GM12873 (cell line): ENCODE measurements around the gene SCN10A.

Experiments used
- CTCF ChIP-seq: IDR thresholded peaks from 2 replicates; pipeline ENCODE4 v1.5.1; 2012; ENCODE audit warnings: low read depth, mild to moderate bottlenecking, moderate library complexity, low read length, control low read depth; ENCODE audit not compliant: insufficient read depth; ENCODE audit errors: missing control alignments

Gene SCN10A

GRCh38 chr3:38746641-38747040 is 69.4 kb downstream of the SCN10A start:
- TF ChIP-seq CTCF, result no peak

GRCh38 chr3:38743043-38743442 is 73.0 kb downstream of the SCN10A start:
- no peak for TF ChIP-seq CTCF

- TF ChIP-seq CTCF, result no peak
These were observed 73.5 kb downstream of the SCN10A start for GRCh38 chr3:38742550-38742949.

GRCh38 chr3:38740537-38740936 is 75.5 kb downstream of the SCN10A start:
- TF ChIP-seq CTCF, result no peak

- no peak for TF ChIP-seq CTCF
These were observed 76.1 kb downstream of the SCN10A start for GRCh38 chr3:38739931-38740330.

- no peak for TF ChIP-seq CTCF
These were observed 76.7 kb downstream of the SCN10A start for GRCh38 chr3:38739396-38739689.

- TF ChIP-seq CTCF, result peak; percentile 79
These were observed 77.2 kb downstream of the SCN10A start for GRCh38 chr3:38738630-38739395.
